ENCODE results near the gene MBD5. TPM values are rescaled to one million over a fixed set of nuclear protein-coding genes. Genes with fewer than 3 reads are reported as not detected.

The MBD5 gene
- total RNA-seq, 2 experiments from 2014 or later: 13.8 to 46.3 TPM

DNA sequence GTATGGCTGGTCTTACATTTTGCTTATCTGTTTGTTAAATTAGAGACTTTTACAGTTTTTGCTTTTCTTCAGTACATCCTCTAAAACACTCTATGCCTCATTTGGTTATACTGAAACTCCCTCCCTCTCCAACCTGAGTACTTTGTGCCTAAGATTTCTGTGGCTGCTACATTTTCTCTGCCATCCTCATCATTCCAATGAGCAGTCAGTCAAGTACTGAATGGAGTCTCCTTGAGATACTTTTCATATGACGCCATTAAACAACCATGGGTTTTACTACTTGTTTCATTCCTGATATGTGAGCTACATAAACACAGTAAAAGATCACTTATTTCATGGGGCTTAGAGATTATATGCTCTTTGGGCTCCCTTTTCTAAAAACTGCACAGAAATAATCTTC, 427.0 kb downstream of the MBD5 start:
- Histone ChIP-seq H3K4me2 (ENCODE audit: low read length) (no peak overlapping the region), H3K9me3 (ENCODE audit: low read length) (no peaks in the 10 kb centered on the region), H3K4me1 (ENCODE audit: insufficient read depth, low read length, poor library complexity, severe bottlenecking) (no peaks in the 10 kb centered on the region), H4K20me1 (ENCODE audit: insufficient read depth, low read length) (0 out of 2 replicates have a peak, but pooled peaks cover 4% of the 10 kb centered on the region), H2AFZ (ENCODE audit: low read length) (no peak overlapping the region), H3K4me3 (ENCODE audit: low read depth, low read length, poor library complexity, severe bottlenecking) (no peak overlapping the region), H3K79me2 (ENCODE audit: insufficient read depth, low read depth, low read length) (no peaks in the 10 kb centered on the region), H3K27ac (ENCODE audit: low read depth, low read length, poor library complexity, severe bottlenecking) (no peak overlapping the region), H3K36me3 (ENCODE audit: insufficient read depth, low read length) (no peaks in the 10 kb centered on the region), H3K9me2 (ENCODE audit: insufficient read depth, low read length) (no peaks in the 10 kb centered on the region)
- intact Hi-C loops (cut with micrococcal nuclease; ENCODE audit: unreplicated experiment): no loop called here
- ChIA-PET CTCF (ENCODE audit: unreplicated experiment) (no interaction called here), POLR2A (interaction anchor here (1.2 kb wide), 1 partner anchor 12 kb away, joined by 4 read pairs; no protein-coding TSS in a partner anchor)
- no peak for TF ChIP-seq EZH2phosphoT487 (IDR thresholded peaks at IDR 0.05; ENCODE audit: borderline replicate concordance, low read depth, low read length)
- TF ChIP-seq, protein P1, sequence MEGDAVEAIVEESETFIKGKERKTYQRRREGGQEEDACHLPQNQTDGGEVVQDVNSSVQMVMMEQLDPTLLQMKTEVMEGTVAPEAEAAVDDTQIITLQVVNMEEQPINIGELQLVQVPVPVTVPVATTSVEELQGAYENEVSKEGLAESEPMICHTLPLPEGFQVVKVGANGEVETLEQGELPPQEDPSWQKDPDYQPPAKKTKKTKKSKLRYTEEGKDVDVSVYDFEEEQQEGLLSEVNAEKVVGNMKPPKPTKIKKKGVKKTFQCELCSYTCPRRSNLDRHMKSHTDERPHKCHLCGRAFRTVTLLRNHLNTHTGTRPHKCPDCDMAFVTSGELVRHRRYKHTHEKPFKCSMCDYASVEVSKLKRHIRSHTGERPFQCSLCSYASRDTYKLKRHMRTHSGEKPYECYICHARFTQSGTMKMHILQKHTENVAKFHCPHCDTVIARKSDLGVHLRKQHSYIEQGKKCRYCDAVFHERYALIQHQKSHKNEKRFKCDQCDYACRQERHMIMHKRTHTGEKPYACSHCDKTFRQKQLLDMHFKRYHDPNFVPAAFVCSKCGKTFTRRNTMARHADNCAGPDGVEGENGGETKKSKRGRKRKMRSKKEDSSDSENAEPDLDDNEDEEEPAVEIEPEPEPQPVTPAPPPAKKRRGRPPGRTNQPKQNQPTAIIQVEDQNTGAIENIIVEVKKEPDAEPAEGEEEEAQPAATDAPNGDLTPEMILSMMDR (conservative IDR thresholded peaks at IDR 0.05; ENCODE audit: low read length): no peak
- DNase-seq (ENCODE audit: low spot score): no peak
- no TSS peak for BruUV-seq (replicated peaks)

DNA sequence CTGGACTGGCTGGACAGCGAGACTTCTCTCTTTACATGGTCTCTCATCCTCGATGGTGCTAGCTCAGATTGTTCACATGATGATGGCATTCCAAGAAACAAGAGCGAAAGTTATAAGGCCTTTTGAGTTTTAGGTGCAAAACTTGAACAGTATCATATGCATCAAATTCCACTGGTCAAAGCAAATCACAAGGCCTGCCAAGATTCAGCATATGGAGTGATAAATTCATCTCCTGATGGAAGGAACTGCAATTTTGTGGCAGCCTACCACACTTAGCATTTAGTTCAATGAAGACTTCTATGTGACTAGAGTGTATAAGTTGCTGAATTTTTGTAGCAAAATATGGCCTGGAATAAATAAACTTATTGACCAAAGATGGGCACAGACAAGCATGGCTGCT, 429.6 kb downstream of the MBD5 start:
- no peaks in the 10 kb centered on the region for H3K9me2 ChIP-seq (ENCODE audit: insufficient read depth, low read length)
- H3K79me2 ChIP-seq (ENCODE audit: insufficient read depth, low read depth, low read length): no peaks in the 10 kb centered on the region
- H3K36me3 ChIP-seq (ENCODE audit: insufficient read depth, low read length): no peaks in the 10 kb centered on the region
- no TSS peak for BruUV-seq (replicated peaks)
- intact Hi-C loops (cut with micrococcal nuclease; ENCODE audit: unreplicated experiment): no loop called here
- POLR2A ChIA-PET: interaction anchor here (0.6 to 1.5 kb wide), 2 partner anchors 56 to 133 kb away, joined by 4 read pairs; no protein-coding TSS in a partner anchor
- H2AFZ ChIP-seq (ENCODE audit: low read length): no peak overlapping the region
- no peak for TF ChIP-seq EZH2phosphoT487 (IDR thresholded peaks at IDR 0.05; ENCODE audit: borderline replicate concordance, low read depth, low read length)
- TF ChIP-seq, protein P1 (conservative IDR thresholded peaks at IDR 0.05; ENCODE audit: low read length): no peak
- no peak overlapping the region for H3K27ac ChIP-seq (ENCODE audit: low read depth, low read length, poor library complexity, severe bottlenecking)
- H4K20me1 ChIP-seq (ENCODE audit: insufficient read depth, low read length): 0 out of 2 replicates have a peak, but pooled peaks cover 4% of the 10 kb centered on the region
- no peak overlapping the region for H3K4me3 ChIP-seq (ENCODE audit: low read depth, low read length, poor library complexity, severe bottlenecking)
- no peaks in the 10 kb centered on the region for H3K4me1 ChIP-seq (ENCODE audit: insufficient read depth, low read length, poor library complexity, severe bottlenecking)
- CTCF ChIA-PET (ENCODE audit: unreplicated experiment): interaction anchor here (0.6 kb wide), 1 partner anchor 26 kb away, joined by 3 read pairs; no protein-coding TSS in a partner anchor
- no peak overlapping the region for H3K4me2 ChIP-seq (ENCODE audit: low read length)
- no peak for DNase-seq (ENCODE audit: low spot score)
- H3K9me3 ChIP-seq (ENCODE audit: low read length): no peaks in the 10 kb centered on the region

DNA sequence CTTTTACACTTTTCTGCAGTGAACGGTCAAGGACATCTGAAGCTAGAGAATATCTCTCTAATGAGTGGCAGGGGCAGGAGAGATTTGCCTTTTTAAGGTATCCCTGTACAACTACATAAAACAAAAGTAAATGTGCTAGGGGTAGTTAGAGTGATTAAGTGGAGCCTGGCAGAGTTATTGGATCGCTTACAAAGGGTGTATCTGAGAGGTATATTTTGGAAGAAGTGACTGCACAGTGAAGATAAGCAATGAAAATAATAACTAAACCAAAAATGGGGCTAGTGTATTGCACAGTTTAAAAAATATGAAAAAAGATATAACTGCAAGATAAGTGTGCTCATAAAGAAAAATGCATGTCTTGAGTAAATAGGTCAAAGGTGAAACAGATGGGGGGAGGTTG, 430.2 kb downstream of the MBD5 start:
- TF ChIP-seq, protein P1 (conservative IDR thresholded peaks at IDR 0.05; ENCODE audit: low read length): no peak
- no peak for TF ChIP-seq EZH2phosphoT487 (IDR thresholded peaks at IDR 0.05; ENCODE audit: borderline replicate concordance, low read depth, low read length)
- CTCF ChIA-PET (ENCODE audit: unreplicated experiment): no interaction called here
- no peaks in the 10 kb centered on the region for H3K36me3 ChIP-seq (ENCODE audit: insufficient read depth, low read length)
- H2AFZ ChIP-seq (ENCODE audit: low read length): no peak overlapping the region
- intact Hi-C loops (cut with micrococcal nuclease; ENCODE audit: unreplicated experiment): no loop called here
- POLR2A ChIA-PET: interaction anchor here (0.6 to 1.5 kb wide), 4 partner anchors 11 to 132 kb away, joined by 3 to 5 read pairs (median 4); no protein-coding TSS in a partner anchor
- no peaks in the 10 kb centered on the region for H3K9me2 ChIP-seq (ENCODE audit: insufficient read depth, low read length)
- no peak overlapping the region for H3K27ac ChIP-seq (ENCODE audit: low read depth, low read length, poor library complexity, severe bottlenecking)
- no peak overlapping the region for H3K4me3 ChIP-seq (ENCODE audit: low read depth, low read length, poor library complexity, severe bottlenecking)
- 0 out of 2 replicates have a peak, but pooled peaks cover 4% of the 10 kb centered on the region for H4K20me1 ChIP-seq (ENCODE audit: insufficient read depth, low read length)
- no peaks in the 10 kb centered on the region for H3K4me1 ChIP-seq (ENCODE audit: insufficient read depth, low read length, poor library complexity, severe bottlenecking)
- no peaks in the 10 kb centered on the region for H3K79me2 ChIP-seq (ENCODE audit: insufficient read depth, low read depth, low read length)
- DNase-seq (ENCODE audit: low spot score): no peak
- H3K4me2 ChIP-seq (ENCODE audit: low read length): no peak overlapping the region
- no TSS peak for BruUV-seq (replicated peaks)
- H3K9me3 ChIP-seq (ENCODE audit: low read length): no peaks in the 10 kb centered on the region
